DLD1 (cell line): ENCODE results near the gene TGM5.
"Not testable (repeated sequence)": the region's sequence is repeated elsewhere in the genome, so short reads cannot be mapped to it uniquely, and the experiment has no call there.

Source experiments
- in situ Hi-C: cut with HindIII; loops from 2 replicates; pipeline ENCODE4 v1.10.0; 2017; ENCODE audit warnings: low sequenced_read_pairs

The TGM5 gene

DNA sequence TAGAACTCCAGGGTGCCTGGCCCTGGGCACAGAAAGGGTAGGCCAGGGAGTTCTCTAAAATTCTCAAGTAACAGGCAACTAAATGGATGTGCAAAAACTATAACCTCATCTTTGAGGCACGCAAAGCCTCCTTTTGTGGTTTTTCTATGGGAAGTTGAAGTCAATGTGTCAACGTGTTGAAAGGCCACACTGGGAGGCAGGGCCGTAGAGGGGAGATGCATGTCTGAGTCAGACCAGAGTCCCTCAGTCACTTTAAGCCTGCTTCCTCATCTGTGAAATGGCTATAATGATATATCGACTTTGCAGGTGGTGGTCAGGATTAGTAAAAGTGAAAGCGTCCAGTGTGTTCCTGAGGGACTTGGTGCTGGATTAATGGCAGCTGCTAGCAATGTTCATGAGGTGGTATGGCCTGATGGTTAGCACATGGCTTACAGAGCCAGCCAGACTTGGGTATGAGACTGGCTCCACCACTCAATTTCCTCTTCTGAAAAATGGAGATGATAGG is 17.0 kb downstream of the TGM5 start:
- in situ Hi-C loops: loop anchor here (10.0 kb wide), 1 partner anchor 55 kb away; the partner anchor contains the start of gene TGM7

- in situ Hi-C loops: loop anchor here (10.0 kb wide), 1 partner anchor 56 kb away; the partner anchor contains the start of gene TGM7
These were observed 17.5 kb downstream of the TGM5 start for GRCh38 chr15:43249236-43249635.

GRCh38 chr15:43246261-43246774 is 20.4 kb downstream of the TGM5 start:
- in situ Hi-C loops: loop anchor here (10.0 kb wide), 1 partner anchor 58 kb away; the partner anchor contains the start of gene TGM7

GRCh38 chr15:43244092-43244491 is 22.6 kb downstream of the TGM5 start:
- in situ Hi-C loops: loop anchor here (10.0 kb wide), 1 partner anchor 61 kb away; the partner anchor contains the start of gene TGM7

DNA sequence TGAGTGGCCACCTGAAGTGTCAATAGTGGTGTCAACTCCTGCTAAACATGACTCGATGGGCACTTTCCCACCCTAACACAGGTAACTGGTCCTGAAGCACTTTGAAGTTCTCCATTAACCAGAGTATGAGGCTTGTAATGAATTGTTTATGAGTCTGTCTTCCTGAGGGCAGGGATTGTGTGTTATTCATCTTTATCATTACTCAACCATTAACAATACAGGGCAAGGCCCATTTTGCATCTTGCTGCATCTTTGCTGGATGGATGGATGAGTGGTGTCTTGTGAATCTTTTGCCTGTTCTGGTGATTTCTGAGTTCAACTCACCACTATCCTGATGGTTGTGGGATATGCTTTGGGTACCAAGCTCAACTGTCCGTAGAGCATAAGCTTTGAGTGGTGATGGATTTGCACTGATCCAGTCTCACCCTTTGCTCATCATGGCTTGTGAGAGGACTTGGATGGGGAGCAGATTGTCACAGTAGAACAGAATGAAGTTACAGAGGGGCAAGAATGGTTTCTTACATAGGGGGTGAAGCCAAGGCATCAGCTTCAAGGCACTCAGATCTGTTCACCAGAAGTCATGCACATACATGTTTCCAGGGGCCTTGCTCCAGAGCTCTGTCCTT is 23.6 kb downstream of the TGM5 start:
- in situ Hi-C loops: loop anchor here (10.0 kb wide), 1 partner anchor 62 kb away; the partner anchor contains the start of gene TGM7

DNA sequence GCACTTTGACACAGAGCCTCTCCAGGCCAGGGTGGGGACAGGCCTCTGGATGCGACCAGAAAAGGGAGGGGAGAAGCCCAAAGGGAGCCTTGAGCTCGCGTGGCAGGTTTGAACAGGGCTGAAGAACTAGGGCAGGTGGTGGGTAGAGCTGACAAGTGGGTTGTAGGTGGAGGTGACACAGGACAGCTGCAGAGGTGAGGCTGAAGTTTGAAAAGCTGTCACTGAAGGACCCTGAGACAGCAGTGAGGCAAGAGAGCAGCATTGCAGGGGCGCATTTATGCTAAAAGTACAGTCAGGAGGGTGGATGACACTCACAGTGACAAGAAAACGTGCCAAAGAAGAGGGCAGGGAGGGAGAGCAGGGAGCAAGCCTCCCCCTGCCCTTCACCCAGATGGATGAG is 24.1 kb downstream of the TGM5 start:
- in situ Hi-C loops: loop anchor here (10.0 kb wide), 1 partner anchor 62 kb away; the partner anchor contains the start of gene TGM7

- in situ Hi-C loops: loop anchor here (10.0 kb wide), 1 partner anchor 64 kb away; the partner anchor contains the start of gene TGM7
These were observed 25.6 kb downstream of the TGM5 start for GRCh38 chr15:43241100-43241499.

DNA sequence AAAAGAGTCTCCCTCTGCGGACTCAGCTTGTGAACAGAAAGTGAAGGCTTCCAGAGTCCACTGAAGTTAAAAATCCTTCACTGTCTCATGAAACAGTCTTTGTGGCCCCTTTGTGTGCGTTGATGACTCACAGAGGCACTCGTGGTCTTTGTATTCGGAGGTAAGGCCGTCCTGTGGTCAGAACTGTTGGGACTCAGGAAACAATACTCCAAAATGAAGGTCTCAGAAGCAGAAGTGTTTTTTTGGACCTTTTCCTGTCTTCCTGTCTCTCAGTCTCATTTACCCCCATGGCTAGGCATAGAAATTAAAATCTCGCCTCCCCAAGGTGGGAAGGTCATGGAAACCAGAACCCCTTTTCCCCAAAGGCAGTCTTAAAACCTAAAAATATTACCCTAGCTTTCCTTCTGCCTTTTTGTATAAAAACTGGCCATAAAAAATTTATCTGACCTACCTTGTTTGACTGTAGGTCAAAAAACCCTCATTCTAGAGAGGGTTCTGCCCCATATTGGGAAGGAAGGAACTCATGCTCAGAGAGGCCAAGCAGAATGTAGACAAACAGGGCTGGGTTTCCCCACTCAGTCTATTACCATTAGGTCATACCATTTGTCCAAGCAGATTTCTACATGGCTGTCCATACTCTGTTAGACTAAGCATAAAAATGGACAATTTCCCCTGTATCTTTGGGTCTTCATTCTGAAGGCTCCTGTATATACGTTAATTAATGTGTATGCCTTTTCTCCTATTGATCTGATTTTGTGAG is 26.8 kb downstream of the TGM5 start:
- in situ Hi-C loops: loop anchor here (10.0 kb wide), 1 partner anchor 65 kb away; the partner anchor contains the start of gene TGM7

- in situ Hi-C loops: no loop called here
These were observed 28.0 kb downstream of the TGM5 start for GRCh38 chr15:43238671-43239131.

- in situ Hi-C loops: no loop called here
These were observed 28.8 kb downstream of the TGM5 start for GRCh38 chr15:43237842-43238470.

GRCh38 chr15:43235536-43235935 is 31.2 kb downstream of the TGM5 start:
- in situ Hi-C loops: no loop called here

DNA sequence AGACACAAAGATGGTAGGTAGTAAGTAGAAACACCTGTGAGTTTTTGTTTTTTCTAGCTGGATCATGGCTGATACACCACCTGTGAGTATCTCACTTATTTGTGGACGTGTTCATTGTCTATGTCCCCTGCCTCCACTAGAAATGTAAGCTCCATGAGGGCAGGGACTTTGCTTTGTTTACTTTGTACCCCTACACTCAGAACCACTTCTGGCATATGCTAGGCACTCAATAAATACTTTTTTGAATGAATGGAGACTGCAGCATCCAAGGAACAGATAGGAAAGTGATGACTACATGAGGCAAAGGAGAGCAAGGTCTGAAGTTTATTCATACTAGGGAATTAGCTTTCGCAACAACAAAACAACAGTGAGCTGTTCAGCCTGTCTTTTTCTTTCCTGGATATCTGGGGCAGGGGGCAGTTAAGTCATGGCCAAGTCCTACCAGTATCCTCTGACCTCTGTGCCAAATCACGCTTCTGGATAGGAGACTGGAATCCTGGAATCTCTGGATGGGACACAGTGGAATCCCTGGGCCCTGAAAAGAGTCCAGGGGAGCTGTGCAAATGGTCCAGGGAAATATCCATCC is 34.3 kb downstream of the TGM5 start:
- in situ Hi-C loops: no loop called here

- in situ Hi-C loops: no loop called here
These were observed 36.0 kb downstream of the TGM5 start for GRCh38 chr15:43230640-43231115.

- in situ Hi-C loops: no loop called here
These were observed 36.8 kb downstream of the TGM5 start for GRCh38 chr15:43229977-43230376.

- in situ Hi-C loops: no loop called here
These were observed 40.1 kb downstream of the TGM5 start for GRCh38 chr15:43226436-43227305.

- in situ Hi-C loops: not testable (repeated sequence)
These were observed 40.8 kb downstream of the TGM5 start for GRCh38 chr15:43225950-43226255.

- in situ Hi-C loops: no loop called here
These were observed 41.4 kb downstream of the TGM5 start for GRCh38 chr15:43225201-43225949.

DNA sequence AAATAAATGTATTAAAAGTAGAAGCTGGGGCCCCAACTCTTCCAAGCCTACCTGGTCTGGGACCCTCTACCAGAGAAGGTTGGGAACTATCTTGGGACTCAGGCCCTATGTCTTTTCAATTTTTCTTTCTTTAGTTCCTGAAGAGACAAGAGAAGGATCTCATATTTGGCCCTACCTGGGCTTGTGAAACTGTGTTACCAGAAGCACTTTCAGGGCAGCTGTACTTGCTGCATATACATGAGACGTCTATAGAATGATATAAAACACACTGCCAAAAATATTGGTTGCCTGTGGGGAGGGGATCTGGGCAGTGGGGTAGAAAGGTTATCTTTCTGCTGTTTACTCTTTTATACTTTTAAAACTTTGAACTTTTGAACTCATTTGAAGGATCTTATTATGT is 45.3 kb downstream of the TGM5 start:
- in situ Hi-C loops: no loop called here

- in situ Hi-C loops: no loop called here
These were observed 45.7 kb downstream of the TGM5 start, which contains the start of gene EPB42 for GRCh38 chr15:43220991-43221403. TSS of gene EPB42 (minus strand) at chr15:43221018. CDS start at chr15:43220825, 193 bp downstream.
